ENCODE measurements around the gene CCDC158. TPM values are rescaled to one million over a fixed set of nuclear protein-coding genes. Genes with fewer than 3 reads are reported as not detected.

The CCDC158 gene
- total RNA-seq, 2 donors from 2014 or later, result 1.8 to 2.8 TPM

DNA sequence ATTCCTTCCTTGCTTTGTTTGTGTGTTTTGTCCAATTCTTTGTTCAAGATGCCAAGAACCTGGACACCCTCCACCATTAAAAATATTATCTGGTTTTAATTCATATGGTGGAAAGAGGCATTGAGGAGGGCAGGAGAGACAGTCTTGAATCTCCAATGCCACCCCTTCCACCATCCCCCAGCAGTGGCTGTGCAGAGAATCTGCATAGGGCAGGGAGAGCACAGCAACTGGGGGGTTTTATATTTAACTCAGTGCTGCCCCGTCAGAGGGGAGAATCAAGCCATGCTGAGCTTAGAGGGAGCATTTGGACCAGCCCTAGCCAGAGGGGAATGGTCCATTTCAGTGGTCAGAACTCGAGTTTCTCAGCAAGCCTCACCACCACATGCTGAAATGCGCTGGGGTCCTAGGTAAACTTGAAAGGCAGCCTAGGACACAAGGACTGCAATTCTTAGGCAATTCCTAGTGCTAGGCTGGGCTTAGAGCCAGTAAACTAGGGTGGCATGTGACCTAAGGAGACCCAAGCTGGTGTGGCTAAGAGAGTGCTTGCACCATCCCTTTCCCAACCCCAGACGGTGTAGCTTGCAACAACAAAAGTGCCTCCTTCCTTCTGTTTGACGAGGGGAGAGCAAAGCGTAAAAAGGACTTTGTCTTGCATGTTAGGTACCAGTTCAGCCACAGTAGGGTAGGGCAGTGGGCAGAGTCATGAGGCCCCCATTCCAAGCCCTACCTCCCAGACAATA is 34.2 kb downstream of the CCDC158 start:
- Histone ChIP-seq H3K36me3 (no peaks in the 10 kb centered on the region), H3K27me3 (replicated peaks; ENCODE audit: insufficient read depth) (no peaks in the 10 kb centered on the region), H3K4me3 (no peak overlapping the region), H3K9me3 (no peaks in the 10 kb centered on the region), H3K27ac (no peak overlapping the region), H3K4me1 (ENCODE audit: control insufficient read depth in 1 of 2, low read depth in 2 of 2) (no peaks in the 10 kb centered on the region)
- TF ChIP-seq, protein P1, sequence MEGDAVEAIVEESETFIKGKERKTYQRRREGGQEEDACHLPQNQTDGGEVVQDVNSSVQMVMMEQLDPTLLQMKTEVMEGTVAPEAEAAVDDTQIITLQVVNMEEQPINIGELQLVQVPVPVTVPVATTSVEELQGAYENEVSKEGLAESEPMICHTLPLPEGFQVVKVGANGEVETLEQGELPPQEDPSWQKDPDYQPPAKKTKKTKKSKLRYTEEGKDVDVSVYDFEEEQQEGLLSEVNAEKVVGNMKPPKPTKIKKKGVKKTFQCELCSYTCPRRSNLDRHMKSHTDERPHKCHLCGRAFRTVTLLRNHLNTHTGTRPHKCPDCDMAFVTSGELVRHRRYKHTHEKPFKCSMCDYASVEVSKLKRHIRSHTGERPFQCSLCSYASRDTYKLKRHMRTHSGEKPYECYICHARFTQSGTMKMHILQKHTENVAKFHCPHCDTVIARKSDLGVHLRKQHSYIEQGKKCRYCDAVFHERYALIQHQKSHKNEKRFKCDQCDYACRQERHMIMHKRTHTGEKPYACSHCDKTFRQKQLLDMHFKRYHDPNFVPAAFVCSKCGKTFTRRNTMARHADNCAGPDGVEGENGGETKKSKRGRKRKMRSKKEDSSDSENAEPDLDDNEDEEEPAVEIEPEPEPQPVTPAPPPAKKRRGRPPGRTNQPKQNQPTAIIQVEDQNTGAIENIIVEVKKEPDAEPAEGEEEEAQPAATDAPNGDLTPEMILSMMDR (IDR thresholded peaks at IDR 0.05), result no peak
- ATAC-seq (ENCODE audit: insufficient number of reproducible peaks, low FRiP score, low read depth) (no peak), DNase-seq (ENCODE audit: low spot score) (no peak)

DNA sequence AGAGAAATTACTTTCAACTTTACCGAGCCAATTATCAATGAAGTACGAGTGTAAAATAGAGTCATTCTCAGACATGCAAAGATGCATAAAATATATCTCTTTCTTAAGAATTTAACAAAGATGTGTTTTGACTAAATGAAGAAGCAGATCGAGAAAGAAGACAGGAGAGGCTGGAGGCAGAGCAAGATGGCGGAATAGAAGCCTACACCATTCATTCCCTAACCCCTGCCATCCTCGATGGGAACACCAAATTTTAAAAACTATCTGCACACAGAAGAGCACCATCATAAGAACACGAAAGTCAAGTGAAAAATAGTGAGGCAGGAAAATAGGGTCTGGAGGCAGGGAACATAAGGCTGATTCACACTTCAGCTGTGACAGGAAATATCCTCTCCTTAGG is 35.0 kb downstream of the CCDC158 start:
- no peak for DNase-seq (ENCODE audit: low spot score)
- Histone ChIP-seq H3K36me3 (no peaks in the 10 kb centered on the region), H3K4me1 (ENCODE audit: control insufficient read depth in 1 of 2, low read depth in 2 of 2) (no peaks in the 10 kb centered on the region), H3K27me3 (replicated peaks; ENCODE audit: insufficient read depth) (no peaks in the 10 kb centered on the region), H3K27ac (no peak overlapping the region), H3K9me3 (no peaks in the 10 kb centered on the region), H3K4me3 (no peak overlapping the region)
- TF ChIP-seq, protein P1 (IDR thresholded peaks at IDR 0.05), result no peak
- no peak for ATAC-seq (ENCODE audit: insufficient number of reproducible peaks, low FRiP score, low read depth)

DNA sequence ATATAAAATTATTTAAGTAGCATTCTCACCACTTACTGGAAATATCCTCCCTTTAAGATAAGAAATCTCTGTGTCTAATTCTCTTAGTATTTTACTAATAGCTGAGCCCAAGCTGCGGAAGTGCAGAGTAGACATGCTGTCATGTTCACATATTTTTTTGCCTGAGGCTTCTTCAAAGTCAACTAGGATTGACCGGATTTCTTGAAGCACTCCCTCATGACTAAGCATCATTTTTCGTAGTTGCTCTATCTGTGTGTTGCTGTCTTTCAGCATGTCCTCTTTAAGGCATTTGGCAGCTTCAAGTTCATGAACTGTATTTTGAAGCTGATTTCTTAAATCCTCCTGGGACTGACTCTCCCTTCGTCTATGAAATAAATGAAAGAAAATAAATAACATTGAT is 36.9 kb downstream of the CCDC158 start:
- TF ChIP-seq, protein P1 (IDR thresholded peaks at IDR 0.05), result no peak
- H3K27me3 ChIP-seq (replicated peaks; ENCODE audit: insufficient read depth), result no peaks in the 10 kb centered on the region
- ATAC-seq (ENCODE audit: insufficient number of reproducible peaks, low FRiP score, low read depth) (no peak), DNase-seq (ENCODE audit: low spot score) (no peak)
- H3K4me3 ChIP-seq, result no peak overlapping the region
- H3K9me3 ChIP-seq, result no peaks in the 10 kb centered on the region
- H3K36me3 ChIP-seq, result no peaks in the 10 kb centered on the region
- H3K4me1 ChIP-seq (ENCODE audit: control insufficient read depth in 1 of 2, low read depth in 2 of 2), result no peaks in the 10 kb centered on the region
- no peak overlapping the region for H3K27ac ChIP-seq

DNA sequence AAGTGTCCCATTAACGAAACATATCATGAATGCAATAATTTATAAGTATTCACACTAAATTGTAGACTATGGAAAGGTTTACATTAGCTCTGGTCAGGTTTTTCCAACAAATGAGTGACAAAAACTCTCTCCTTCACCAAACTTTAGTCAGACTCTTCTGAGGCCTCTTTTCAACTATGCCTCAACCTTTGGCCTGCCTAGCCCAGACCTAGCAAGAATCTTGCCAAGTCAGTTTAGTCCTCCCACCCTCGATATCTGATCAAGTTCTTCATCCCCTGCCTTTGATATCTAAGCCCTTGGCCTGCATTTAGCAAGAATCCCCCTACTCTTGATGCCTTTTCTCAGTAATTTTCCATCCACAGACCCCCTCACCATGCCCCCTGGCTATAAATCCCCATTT is 37.9 kb downstream of the CCDC158 start:
- H3K36me3 ChIP-seq, result no peaks in the 10 kb centered on the region
- H3K27ac ChIP-seq, result no peak overlapping the region
- no peak for ATAC-seq (ENCODE audit: insufficient number of reproducible peaks, low FRiP score, low read depth)
- TF ChIP-seq, protein P1 (IDR thresholded peaks at IDR 0.05), result no peak
- H3K4me3 ChIP-seq, result no peak overlapping the region
- DNase-seq (ENCODE audit: low spot score), result no peak
- H3K9me3 ChIP-seq, result no peaks in the 10 kb centered on the region
- no peaks in the 10 kb centered on the region for H3K4me1 ChIP-seq (ENCODE audit: control insufficient read depth in 1 of 2, low read depth in 2 of 2)
- no peaks in the 10 kb centered on the region for H3K27me3 ChIP-seq (replicated peaks; ENCODE audit: insufficient read depth)

DNA sequence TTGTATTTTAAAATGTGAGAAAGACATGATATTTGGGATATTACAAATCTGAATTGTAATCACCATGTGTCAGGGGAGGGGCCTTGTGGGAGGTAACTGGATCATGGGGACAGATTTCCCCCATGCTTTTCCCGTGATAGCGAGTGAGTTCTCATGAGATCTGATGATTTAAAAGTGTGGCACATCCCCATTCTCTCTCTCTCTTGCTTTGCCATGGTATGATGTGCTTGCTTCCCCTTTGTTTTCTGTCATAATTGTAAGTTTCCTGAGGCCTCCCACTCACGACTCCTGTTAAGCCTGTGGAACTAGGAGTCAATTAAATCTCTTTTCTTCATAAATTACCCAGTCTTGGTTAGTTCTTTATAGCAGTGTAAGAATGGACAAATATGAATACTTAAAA is 39.0 kb downstream of the CCDC158 start:
- Histone ChIP-seq H3K27ac (no peak overlapping the region), H3K4me3 (no peak overlapping the region), H3K9me3 (no peaks in the 10 kb centered on the region), H3K36me3 (no peaks in the 10 kb centered on the region), H3K4me1 (ENCODE audit: control insufficient read depth in 1 of 2, low read depth in 2 of 2) (no peaks in the 10 kb centered on the region), H3K27me3 (replicated peaks; ENCODE audit: insufficient read depth) (no peaks in the 10 kb centered on the region)
- TF ChIP-seq, protein P1 (IDR thresholded peaks at IDR 0.05), result no peak
- DNase-seq (ENCODE audit: low spot score) (no peak), ATAC-seq (ENCODE audit: insufficient number of reproducible peaks, low FRiP score, low read depth) (no peak)
